ES-I3 (cell line): ENCODE results near the gene CPT1B.
A peak's percentile ranks its signal among the peaks of the same experiment; 100 is the strongest.
"Not testable (repeated sequence)": the region's sequence is repeated elsewhere in the genome, so short reads cannot be mapped to it uniquely, and the experiment has no call there.

Source experiments
- H3K36me3 ChIP-seq: 2 replicates; pipeline ENCODE4 v1.6.1; 2013; ENCODE audit warnings: mild to moderate bottlenecking, low read length, control low read depth, moderate library complexity; ENCODE audit not compliant: insufficient read depth
- H3K4me1 ChIP-seq: 2 replicates; pipeline ENCODE4 v1.6.1; 2013; ENCODE audit warnings: mild to moderate bottlenecking, control low read depth, low read length; ENCODE audit not compliant: insufficient read depth
- H3K9ac ChIP-seq: 2 replicates; pipeline ENCODE4 v1.6.1; 2013; ENCODE audit warnings: low read depth, mild to moderate bottlenecking, low read length, moderate library complexity
- H3K9me3 ChIP-seq: 2 replicates; pipeline ENCODE4 v1.6.1; 2013; ENCODE audit warnings: mild to moderate bottlenecking, low read length, moderate library complexity; ENCODE audit not compliant: control insufficient read depth, insufficient read depth

CPT1B gene

DNA sequence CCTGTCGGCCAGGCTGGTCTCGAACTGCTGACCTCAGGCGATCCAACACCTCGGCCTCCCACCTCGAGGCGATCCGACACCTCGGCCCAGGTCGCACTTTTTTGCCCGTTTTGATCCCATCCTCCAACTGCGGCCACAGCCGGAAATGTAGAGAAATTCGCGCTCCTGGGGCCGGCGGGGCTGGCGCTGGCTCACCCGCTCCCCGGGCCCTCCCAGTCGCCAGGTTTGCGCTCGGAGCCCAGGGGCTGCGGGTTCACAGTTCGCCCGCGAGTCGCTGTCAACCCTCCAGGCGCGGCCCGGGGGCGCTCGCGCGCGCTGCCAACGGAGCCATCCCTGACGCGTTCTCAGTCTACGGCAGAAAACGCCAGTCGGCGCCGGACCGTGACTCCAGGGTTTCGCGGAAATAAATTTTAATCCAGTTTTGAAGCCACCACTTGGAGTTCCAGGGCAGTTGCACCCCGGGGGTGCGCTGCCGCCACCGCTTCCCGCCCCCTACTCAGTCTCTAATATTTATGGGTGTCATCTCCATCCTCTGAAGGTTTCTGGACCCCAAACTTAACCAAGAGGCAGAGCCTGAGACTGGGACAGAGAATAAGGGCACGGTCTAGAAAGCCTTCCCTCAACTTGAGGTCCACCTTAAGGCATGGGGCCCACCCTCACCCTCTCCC, 34.0 kb downstream of the CPT1B start:
- peak overlapping the region; percentile 53; the same call in 1 of the 2 replicates for H3K9ac ChIP-seq
- H3K36me3 ChIP-seq: no peaks in the 10 kb centered on the region
- no peaks in the 10 kb centered on the region for H3K9me3 ChIP-seq
- H3K4me1 ChIP-seq: no peaks in the 10 kb centered on the region

DNA sequence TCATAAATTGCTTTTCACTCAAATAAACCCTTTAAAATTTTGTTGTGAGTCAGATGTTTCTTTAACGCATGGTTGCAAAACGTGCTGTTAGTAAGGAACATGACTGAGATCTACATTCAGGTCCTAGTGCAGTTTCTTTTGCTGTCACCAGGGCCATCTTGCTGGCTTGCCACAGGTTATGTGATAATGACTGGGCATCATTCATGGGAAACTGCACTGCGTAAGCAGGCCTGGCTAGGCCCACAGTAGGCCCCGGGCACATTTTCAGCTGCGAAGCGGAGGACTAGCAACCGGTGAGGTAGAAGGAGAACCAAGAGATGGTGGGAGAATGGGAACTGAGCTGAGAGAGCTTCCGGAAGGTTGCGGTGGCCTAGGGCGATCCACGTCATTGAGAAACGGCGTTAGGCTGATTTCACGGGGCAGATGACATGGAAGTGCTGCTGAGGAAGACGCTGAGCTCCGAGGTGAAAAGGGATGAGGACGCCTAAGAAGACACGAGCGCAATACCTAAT, 35.8 kb downstream of the CPT1B start:
- H3K36me3 ChIP-seq: no peaks in the 10 kb centered on the region
- H3K4me1 ChIP-seq: no peaks in the 10 kb centered on the region
- no peak overlapping the region for H3K9ac ChIP-seq
- no peaks in the 10 kb centered on the region; the same call in 1 of the 2 replicates for H3K9me3 ChIP-seq

DNA sequence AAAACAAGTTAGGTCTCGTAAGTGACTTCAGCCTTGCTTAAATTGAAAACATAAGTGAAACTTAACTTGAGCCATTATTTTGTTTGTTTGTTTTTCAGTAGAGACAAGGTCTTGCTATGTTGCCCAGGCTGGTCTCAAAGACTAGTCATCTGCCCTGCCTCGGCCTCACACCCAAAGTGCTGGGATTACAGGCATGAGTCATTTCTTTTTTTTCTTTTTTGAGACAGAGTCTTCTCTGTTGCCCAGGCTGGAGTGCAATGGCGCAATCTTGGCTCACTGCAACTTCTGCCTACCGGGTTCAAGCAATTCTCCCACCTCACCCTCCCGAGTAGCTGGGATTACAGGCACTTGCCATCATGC, 36.6 kb downstream of the CPT1B start:
- not testable (repeated sequence) for H3K4me1 ChIP-seq, H3K9ac ChIP-seq, H3K36me3 ChIP-seq, H3K9me3 ChIP-seq

DNA sequence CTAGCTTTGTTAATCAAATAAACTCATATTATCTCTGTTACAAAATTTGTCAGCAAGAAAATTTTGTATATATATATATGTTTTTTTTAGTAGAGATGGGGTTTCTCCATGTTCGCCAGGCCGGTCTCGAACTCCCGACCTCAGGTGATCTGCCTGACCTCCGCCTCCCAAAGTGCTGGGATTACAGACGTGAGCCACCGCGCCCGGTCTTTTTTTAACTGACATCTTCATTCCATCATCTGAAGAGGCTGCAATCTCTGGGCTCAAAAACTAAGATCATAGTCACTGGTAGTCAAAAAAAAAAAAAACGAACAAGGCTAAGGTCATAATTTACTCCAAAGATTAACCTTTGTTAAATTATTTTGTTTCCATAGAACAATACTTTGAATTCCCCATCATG, 37.8 kb downstream of the CPT1B start:
- Histone ChIP-seq H3K9ac (no peak overlapping the region), H3K4me1 (no peaks in the 10 kb centered on the region)

DNA sequence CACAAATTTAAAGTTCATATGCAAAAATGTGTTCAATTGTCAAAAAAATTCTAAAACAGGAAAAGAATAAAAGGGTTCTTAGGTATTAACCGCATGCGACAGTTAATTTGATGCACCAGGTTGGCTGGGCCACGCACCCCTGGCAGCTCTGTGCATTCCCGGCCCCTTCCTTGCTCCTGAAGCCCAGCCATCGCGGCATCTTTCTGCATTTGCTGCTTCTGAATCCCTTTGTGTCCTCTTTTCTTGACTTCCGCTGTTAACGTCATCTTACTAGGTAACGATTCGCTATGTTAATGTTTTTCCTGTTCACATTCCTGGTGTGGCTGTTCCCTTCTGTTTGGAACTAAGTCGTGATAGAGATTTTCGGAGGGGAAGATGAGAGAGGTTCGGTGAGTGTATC, 40.5 kb downstream of the CPT1B start:
- Histone ChIP-seq H3K9me3 (no peaks in the 10 kb centered on the region; the same call in 1 of the 2 replicates), H3K9ac (no peak overlapping the region), H3K36me3 (no peaks in the 10 kb centered on the region), H3K4me1 (no peaks in the 10 kb centered on the region)

More for the DNA sequence above, 37.8 kb downstream of the CPT1B start:
- Histone ChIP-seq H3K36me3 (no peaks in the 10 kb centered on the region), H3K9me3 (no peaks in the 10 kb centered on the region; the same call in 1 of the 2 replicates)

DNA sequence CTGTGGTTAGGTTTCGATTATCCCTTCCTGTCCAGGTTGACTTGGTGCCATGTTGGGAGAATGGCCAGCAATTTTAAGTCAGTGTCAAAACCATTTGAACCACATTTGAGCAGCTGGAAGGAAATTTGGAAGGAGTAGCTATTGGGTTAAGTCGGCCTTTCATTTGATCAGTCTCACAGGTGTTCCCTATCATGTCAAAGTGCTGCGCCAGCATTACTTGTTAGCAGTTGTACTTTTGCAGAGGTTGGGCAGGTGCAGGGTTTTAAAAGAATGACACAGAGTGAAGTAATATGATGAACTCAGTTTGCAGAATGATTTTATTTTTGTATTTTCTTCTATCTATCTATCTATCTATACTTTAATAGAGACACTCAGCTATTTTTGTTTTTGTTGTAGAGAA, 42.0 kb downstream of the CPT1B start:
- H3K4me1 ChIP-seq: no peaks in the 10 kb centered on the region
- H3K36me3 ChIP-seq: no peaks in the 10 kb centered on the region
- H3K9me3 ChIP-seq: no peaks in the 10 kb centered on the region; the same call in 1 of the 2 replicates
- no peak overlapping the region for H3K9ac ChIP-seq

DNA sequence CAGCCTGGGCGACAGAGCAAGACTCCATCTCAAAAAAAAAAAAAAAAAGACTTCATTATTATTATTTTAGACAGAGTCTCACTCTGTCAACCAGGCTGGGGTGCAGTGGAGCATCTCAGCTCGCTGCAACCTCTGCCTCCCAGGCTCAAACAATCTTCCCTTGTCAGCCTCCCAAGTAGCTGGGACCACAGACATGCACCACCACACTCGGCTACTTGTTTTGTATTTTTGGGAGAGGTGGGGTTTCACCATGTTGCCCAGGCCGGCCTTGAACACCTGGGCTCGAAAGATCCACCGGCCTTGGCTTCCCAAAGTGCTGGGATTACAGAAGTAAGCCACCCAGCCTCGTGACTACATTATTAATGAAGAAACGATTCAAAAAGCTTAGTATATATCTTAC, 43.1 kb downstream of the CPT1B start:
- Histone ChIP-seq H3K36me3 (no peaks in the 10 kb centered on the region), H3K9me3 (no peaks in the 10 kb centered on the region; the same call in 1 of the 2 replicates), H3K9ac (no peak overlapping the region), H3K4me1 (no peaks in the 10 kb centered on the region)

DNA sequence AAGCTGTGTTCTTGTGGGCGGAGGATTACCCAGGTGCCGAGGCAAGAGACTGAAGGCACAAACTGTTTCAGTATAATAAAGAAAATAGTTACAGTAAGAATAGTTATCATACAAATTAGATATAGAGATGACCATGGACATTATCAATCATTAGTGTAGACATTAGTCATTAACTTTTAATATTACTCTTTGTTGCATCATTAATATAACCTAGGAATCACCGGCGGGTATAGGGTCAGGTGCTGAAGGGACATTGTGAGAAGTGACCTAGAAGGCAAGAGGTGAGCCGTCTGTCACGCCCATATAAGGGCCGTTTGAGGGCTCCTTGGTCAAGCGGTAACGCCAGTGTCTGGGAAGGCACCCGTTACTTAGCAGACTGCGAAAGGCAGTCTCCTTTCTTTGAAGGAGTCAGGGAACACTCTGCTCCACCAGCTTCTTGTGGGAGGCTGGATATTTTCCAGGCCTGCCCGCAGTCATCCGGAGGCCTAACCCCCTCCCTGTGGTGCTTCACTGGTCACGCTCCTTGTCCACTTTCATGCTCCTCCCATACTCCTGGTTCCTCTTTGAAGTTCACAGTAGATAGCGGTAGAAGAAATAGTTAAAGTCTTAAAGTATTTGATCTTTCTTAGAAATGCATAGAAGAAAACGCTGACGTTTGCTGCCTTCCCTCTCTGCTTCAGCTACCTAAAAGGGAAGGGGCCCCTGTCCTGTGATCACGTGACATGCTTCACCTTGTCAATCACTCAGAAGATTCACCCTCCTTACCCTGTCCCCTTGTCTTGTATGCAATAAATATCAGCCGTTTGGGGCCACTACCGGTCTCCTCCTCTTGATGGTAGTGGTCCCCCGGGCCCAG, 44.1 kb downstream of the CPT1B start:
- H3K9ac ChIP-seq, H3K36me3 ChIP-seq, H3K4me1 ChIP-seq, H3K9me3 ChIP-seq: not testable (repeated sequence)

DNA sequence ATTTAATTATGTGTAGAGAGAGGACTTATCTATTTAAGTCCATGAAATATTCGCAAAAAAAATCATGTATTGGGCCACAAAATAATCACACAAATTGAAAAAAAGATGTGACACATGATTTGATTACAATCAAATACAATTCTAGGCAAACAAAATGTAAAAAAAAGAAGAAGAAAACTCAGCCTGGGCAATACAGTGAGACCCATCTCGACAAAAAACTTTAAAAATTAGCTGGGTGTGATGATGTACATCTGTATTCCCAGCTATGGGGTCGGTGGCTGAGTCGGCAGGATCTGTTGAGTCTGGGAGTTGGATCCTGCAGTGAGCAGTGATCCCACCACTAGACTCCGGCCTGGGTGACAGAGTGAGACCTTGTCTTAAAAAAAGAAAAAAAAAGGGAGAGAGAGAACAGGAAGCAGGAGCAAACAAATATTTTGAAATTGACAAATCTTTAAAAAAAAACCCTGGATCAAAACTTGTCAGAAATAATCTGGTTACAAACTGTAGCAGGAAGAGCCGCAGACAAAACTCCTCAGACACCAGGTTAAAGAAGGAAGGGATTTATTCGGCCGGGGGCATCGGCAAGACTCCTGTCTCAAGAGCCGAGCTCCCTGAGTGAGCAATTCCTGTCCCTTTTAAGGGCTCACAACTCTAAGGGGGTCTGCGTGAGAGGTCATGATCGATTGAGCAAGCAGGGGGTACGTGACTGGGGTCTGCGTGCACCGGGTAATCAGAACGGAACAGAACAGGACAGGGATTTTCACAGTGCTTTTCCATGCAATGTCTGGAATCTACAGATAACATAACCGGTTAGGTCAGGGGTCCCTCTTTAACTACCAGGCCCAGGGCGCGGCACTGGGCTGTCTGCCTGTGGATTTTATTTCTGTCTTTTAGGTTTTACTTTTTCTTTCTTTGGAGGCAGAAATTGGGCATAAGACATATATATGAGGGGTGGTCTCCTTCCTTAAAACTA, 45.1 kb downstream of the CPT1B start:
- no peaks in the 10 kb centered on the region for H3K4me1 ChIP-seq
- H3K36me3 ChIP-seq: no peaks in the 10 kb centered on the region
- H3K9me3 ChIP-seq: no peaks in the 10 kb centered on the region
- H3K9ac ChIP-seq: no peak overlapping the region

DNA sequence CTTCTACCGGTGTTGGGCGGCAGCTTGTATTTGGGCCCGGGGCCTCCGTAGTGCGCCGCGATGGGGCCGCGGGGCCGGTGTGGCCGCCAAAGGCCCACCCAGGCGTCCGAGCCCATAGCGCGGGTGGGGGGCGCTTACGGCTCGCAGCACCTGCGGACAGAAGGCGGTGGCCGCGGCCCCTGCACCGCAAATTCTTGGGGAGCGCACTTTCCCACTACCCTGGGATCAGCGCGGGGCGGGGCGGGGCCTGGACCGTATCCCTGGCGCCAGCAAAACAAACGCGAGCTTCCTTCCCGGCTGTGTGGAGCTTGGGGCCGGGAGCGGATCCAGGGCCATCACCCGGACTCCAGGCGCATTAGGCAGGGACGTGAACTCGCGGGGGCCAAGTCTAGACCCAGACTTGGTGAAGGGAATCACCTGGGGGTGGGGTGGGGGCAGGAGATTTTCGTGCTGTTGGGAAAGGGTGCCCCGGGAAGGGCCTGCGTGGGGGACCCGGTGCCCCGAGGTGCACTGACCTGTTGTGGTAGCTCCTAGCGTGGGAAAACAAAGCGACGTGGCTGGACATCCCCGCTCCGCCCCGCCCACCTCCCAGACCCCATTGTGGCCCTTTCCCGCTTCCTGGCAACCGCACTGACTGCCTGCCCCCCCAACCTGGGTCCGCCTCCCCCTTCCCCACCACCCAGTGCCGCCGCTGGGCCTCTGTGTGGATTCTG, 46.1 kb downstream of the CPT1B start:
- H3K36me3 ChIP-seq: no peaks in the 10 kb centered on the region
- H3K9ac ChIP-seq: peak overlapping the region; percentile 66; the same call in 1 of the 2 replicates
- no peaks in the 10 kb centered on the region for H3K4me1 ChIP-seq
- no peaks in the 10 kb centered on the region for H3K9me3 ChIP-seq

DNA sequence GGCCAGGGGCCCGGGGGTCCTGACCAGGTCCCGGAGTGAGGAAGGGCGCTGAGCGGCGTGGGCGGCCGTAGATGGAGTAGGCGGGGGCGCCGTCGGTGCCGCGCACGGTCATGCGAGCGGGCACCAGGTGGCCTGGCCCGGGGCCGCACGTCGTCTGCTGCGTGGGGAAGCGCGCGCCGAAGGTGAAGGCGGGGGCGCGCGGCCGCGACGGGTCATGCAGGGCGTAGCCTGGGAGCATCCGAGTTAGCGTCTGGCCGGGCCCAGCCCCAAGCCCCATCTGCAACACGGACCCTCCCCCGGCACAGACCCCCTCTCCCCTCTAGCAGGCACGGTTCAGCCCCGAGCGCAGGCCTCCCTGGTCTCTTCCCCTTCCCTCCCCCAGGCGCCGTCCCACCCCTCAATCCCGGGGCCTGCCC, 46.7 kb downstream of the CPT1B start:
- Histone ChIP-seq H3K36me3 (no peaks in the 10 kb centered on the region), H3K9me3 (no peaks in the 10 kb centered on the region), H3K4me1 (no peaks in the 10 kb centered on the region), H3K9ac (peak overlapping the region; percentile 66)

DNA sequence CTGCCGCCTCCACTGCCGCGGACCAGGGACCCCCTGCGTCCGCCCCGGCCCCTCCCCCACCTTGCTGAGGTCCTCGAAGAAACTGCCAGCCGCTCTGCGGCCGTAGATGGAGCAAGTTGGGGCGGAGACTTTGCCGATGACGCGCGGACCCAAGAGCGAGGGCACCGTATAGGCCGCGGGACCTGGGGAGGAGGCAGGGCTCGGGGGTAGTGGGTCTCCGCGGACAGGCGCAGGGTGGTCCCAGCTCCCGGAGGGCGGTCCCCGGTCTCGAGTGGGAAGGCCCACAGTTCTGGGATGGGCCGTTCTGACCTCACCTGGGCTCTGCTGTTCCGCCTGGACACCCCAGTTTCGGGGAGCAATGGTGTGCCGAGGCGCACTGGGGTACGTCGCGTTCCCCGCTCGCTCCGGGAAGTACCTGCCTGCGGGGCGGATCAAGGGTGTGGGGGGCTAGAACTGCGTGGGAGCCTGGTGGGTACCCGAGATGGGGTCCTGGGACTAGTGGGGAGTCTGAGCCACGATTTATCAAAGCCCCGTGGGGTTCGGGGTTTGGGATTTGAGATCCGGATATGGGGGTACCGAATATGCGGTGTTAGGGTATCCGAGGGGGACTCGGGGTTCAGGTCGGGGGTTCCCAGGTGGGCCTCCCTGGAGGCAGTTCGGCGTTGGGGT, 47.2 kb downstream of the CPT1B start:
- Histone ChIP-seq H3K9me3 (no peaks in the 10 kb centered on the region), H3K9ac (peak overlapping the region; percentile 66), H3K4me1 (no peaks in the 10 kb centered on the region), H3K36me3 (no peaks in the 10 kb centered on the region)

DNA sequence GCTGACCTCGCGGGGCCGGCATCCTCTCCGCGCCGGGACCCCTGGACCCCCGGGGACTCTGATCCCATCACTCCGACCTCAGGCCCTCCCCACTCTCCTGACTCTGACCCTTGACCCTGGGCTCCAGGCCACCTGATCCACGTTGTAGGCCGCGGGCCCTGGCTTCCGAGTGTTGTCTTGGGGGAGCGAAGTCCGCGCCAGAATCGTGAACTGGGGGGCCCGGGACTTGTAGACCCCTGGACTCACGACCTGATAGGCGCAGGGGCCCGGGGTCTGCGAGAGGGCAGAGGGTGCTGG, 47.7 kb downstream of the CPT1B start:
- H3K4me1 ChIP-seq: no peaks in the 10 kb centered on the region
- no peaks in the 10 kb centered on the region for H3K9me3 ChIP-seq
- no peaks in the 10 kb centered on the region for H3K36me3 ChIP-seq
- H3K9ac ChIP-seq: peak overlapping the region; percentile 66; the same call in 1 of the 2 replicates
